WTC11 (cell line): ENCODE measurements around the gene TANC1.

Experiments
- GABPB1 ChIP-seq: sonication (generic); formaldehyde crosslinking; IDR thresholded peaks from 2 replicates; pipeline ENCODE4 v1.8.1; 2023; ENCODE audit warnings: mild to moderate bottlenecking, missing genetic modification reagents
- SP1 ChIP-seq: sonication (generic); formaldehyde crosslinking; conservative IDR thresholded peaks from 2 replicates; pipeline ENCODE4 v1.8.1; 2022; ENCODE audit warnings: missing genetic modification reagents
- TCF7 ChIP-seq: sonication (generic); formaldehyde crosslinking; IDR thresholded peaks from 2 replicates; pipeline ENCODE4 v1.8.0; 2022; ENCODE audit warnings: mild to moderate bottlenecking, low read depth, missing genetic modification reagents, moderate library complexity
- ZNF138 ChIP-seq: sonication (generic); formaldehyde crosslinking; conservative IDR thresholded peaks from 2 replicates; pipeline ENCODE4 v1.8.1; 2022; ENCODE audit warnings: mild to moderate bottlenecking, moderate library complexity, missing genetic modification reagents
- ZNF232 ChIP-seq: sonication (generic); formaldehyde crosslinking; IDR thresholded peaks from 2 replicates; pipeline ENCODE4 v1.8.0; 2022; ENCODE audit warnings: mild to moderate bottlenecking, missing genetic modification reagents
- TF ChIP-seq, protein P1 (sequence below): fragments of 200-600 bp; IDR thresholded peaks from 2 replicates; pipeline ENCODE4 v1.8.0; 2022; ENCODE audit warnings: antibody characterized with exemption
- TF ChIP-seq, protein P2 (sequence below): sonication (generic); formaldehyde crosslinking; IDR thresholded peaks from 2 replicates; pipeline ENCODE4 v1.8.1; 2023; ENCODE audit warnings: mild to moderate bottlenecking, missing genetic modification reagents, moderate library complexity

DNA sequence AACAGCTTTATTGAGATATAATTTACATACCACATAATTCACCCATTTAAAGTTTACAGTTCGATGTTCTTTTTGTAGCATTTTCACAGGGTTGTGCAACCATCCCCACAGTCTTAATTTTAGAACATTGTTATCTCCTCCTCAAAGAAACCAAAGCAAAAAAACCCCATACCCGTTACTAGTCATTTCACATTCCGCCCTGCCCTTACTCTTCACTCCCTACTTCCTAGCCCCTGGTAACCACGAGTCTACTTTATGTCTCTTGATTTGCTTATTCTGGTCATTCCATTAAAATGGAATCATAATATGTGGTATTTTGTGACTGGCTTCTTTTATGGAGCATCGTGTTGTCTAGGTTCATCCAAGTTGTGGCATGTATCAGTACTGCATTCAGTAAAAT lies 137.7 kb downstream of the TANC1 start:
- TF ChIP-seq, protein P1, sequence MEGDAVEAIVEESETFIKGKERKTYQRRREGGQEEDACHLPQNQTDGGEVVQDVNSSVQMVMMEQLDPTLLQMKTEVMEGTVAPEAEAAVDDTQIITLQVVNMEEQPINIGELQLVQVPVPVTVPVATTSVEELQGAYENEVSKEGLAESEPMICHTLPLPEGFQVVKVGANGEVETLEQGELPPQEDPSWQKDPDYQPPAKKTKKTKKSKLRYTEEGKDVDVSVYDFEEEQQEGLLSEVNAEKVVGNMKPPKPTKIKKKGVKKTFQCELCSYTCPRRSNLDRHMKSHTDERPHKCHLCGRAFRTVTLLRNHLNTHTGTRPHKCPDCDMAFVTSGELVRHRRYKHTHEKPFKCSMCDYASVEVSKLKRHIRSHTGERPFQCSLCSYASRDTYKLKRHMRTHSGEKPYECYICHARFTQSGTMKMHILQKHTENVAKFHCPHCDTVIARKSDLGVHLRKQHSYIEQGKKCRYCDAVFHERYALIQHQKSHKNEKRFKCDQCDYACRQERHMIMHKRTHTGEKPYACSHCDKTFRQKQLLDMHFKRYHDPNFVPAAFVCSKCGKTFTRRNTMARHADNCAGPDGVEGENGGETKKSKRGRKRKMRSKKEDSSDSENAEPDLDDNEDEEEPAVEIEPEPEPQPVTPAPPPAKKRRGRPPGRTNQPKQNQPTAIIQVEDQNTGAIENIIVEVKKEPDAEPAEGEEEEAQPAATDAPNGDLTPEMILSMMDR = no peak
- TF ChIP-seq SP1 (no peak), GABPB1 (no peak), ZNF138 (CRISPR knock-in tag) (no peak), ZNF232 (no peak), TCF7 (CRISPR knock-in tag) (no peak)
- TF ChIP-seq, protein P2, sequence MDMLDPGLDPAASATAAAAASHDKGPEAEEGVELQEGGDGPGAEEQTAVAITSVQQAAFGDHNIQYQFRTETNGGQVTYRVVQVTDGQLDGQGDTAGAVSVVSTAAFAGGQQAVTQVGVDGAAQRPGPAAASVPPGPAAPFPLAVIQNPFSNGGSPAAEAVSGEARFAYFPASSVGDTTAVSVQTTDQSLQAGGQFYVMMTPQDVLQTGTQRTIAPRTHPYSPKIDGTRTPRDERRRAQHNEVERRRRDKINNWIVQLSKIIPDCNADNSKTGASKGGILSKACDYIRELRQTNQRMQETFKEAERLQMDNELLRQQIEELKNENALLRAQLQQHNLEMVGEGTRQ (CRISPR knock-in tag) = no peak
